HCT116 (cell line): Measurements from ENCODE around the gene ARHGAP35. TPM values are rescaled to one million over a fixed set of nuclear protein-coding genes. Genes with fewer than 3 reads are reported as not detected.

Experiments used
- ATAC-seq: fragments of 200-7000 bp; cut with Tn5 transposase; 2 replicates; pipeline ENCODE4 v1.9.1; 2020; ENCODE audit warnings: mild to moderate bottlenecking, moderate library complexity
- BruUV-seq: library from RNA; stranded (reverse); fragments of 400-500 nt; replicated peaks from 2 replicates; lab custom pipeline; 2021; lab: Mats Ljungman, UMichigan
- CTCF ChIA-PET: fragments of 300-600 bp; sonication (Branson Sonifier 250); formaldehyde crosslinking; loops from one replicate; lab custom pipeline; 2021; ENCODE audit warnings: antibody characterized with exemption; lab: Charles Lee
- POLR2A ChIA-PET: fragments of 300-600, 350-600 bp; sonication (Branson Sonifier 250); formaldehyde crosslinking; loops from one replicate; lab custom pipeline; 2021; ENCODE audit warnings: antibody characterized with exemption; lab: Charles Lee
- RAD21 ChIA-PET, 2 experiments: fragments of 300-600 bp; sonication (Branson Sonifier 250); formaldehyde crosslinking; loops; one replicate each; lab custom pipeline; 2023; ENCODE audit warnings: low total read pairs in 2 of 2; ENCODE audit not compliant: uncharacterized antibody in 2 of 2, unreplicated experiment in 2 of 2, low non-redundant PET in 1 of 2; lab: Charles Lee
- DNase-seq: peaks from one replicate; pipeline ENCODE4 v3.0.0-alpha.2; 2010; ENCODE audit warnings: low read depth, low spot score
- H2AFZ ChIP-seq: fragments of 200-600 bp; shearing (Covaris generic), sonication (generic); 2 replicates; pipeline ENCODE4 v1.6.1; 2017; ENCODE audit warnings: low read depth, mixed run types, mixed read lengths, antibody characterized with exemption, low read length; ENCODE audit not compliant: poor library complexity, severe bottlenecking
- H3K27ac ChIP-seq: 2 replicates; pipeline ENCODE4 v1.5.1; 2012; ENCODE audit warnings: low read depth, low read length
- H3K27me3 ChIP-seq: fragments of 200-600 bp; sonication (generic); 2 replicates; pipeline ENCODE4 v1.6.1; 2016; ENCODE audit warnings: mixed run types, low read length, mixed read lengths; ENCODE audit not compliant: insufficient read depth
- H3K36me3 ChIP-seq, 2 experiments: fragments of 200-500 bp in 1 of 2; fragments of 200-600 bp in 1 of 2; sonication (Bioruptor generic) in 1 of 2; sonication (generic) in 1 of 2; 2 replicates each; pipeline versions ENCODE4 v1.5.1 to v1.6.1; 2014 to 2016; ENCODE audit warnings: low read length in 2 of 2, inconsistent platforms in 1 of 2, mixed read lengths in 1 of 2, mixed run types in 1 of 2; ENCODE audit not compliant: insufficient read depth in 2 of 2, control insufficient read depth in 1 of 2
- H3K4me1 ChIP-seq, 2 experiments: fragments of 200-600 bp in 1 of 2; sonication (generic) in 1 of 2; 2 replicates each; pipeline versions ENCODE4 v1.5.1 to v1.6.1; 2012 to 2017; ENCODE audit warnings: low read length in 2 of 2, inconsistent platforms in 1 of 2, mild to moderate bottlenecking in 1 of 2, mixed read lengths in 1 of 2, mixed run types in 1 of 2, moderate library complexity in 1 of 2; ENCODE audit not compliant: insufficient read depth in 2 of 2, control insufficient read depth in 1 of 2
- H3K4me2 ChIP-seq: fragments of 200-600 bp; sonication (generic); 2 replicates; pipeline ENCODE4 v1.6.1; 2017; ENCODE audit warnings: mixed run types, low read length, mixed read lengths
- H3K4me3 ChIP-seq, 2 experiments: fragments of 200-600 bp in 1 of 2; sonication (generic) in 1 of 2; replicated peaks in 1 of 2; 2 replicates each; pipeline ENCODE4 v1.5.1; 2011 to 2016; ENCODE audit warnings: low read length in 2 of 2, control low read depth in 1 of 2, low read depth in 1 of 2, mild to moderate bottlenecking in 1 of 2, mixed read lengths in 1 of 2, mixed run types in 1 of 2
- H3K79me2 ChIP-seq: fragments of 200-600 bp; sonication (generic); 2 replicates; pipeline ENCODE4 v1.6.1; 2017; ENCODE audit warnings: mild to moderate bottlenecking, mixed run types, low read length, moderate library complexity, mixed read lengths; ENCODE audit not compliant: insufficient read depth
- H3K9ac ChIP-seq: fragments of 200-600 bp; sonication (generic); 2 replicates; pipeline ENCODE4 v1.6.1; 2016; ENCODE audit warnings: low read length, mixed read lengths
- H3K9me2 ChIP-seq: fragments of 200-600 bp; sonication (generic), shearing (Covaris generic); 2 replicates; pipeline ENCODE4 v1.6.1; 2017; ENCODE audit warnings: mixed run types, mild to moderate bottlenecking, moderate library complexity; ENCODE audit not compliant: insufficient read depth
- H3K9me3 ChIP-seq, 2 experiments: fragments of 200-500 bp in 1 of 2; fragments of 200-600 bp in 1 of 2; sonication (Bioruptor generic) in 1 of 2; sonication (generic) in 1 of 2; 2 replicates each; pipeline ENCODE4 v1.6.1; 2014 to 2017; ENCODE audit warnings: low read length in 2 of 2, mixed read lengths in 2 of 2, inconsistent platforms in 1 of 2, low read depth in 1 of 2, mild to moderate bottlenecking in 1 of 2, mixed run types in 1 of 2, moderate library complexity in 1 of 2; ENCODE audit not compliant: control insufficient read depth in 1 of 2, insufficient read depth in 1 of 2
- H4K20me1 ChIP-seq: fragments of 200-600 bp; sonication (generic), shearing (Covaris generic); 2 replicates; pipeline ENCODE4 v1.6.1; 2017; ENCODE audit warnings: mixed run types, mild to moderate bottlenecking, moderate library complexity; ENCODE audit not compliant: insufficient read depth
- CBX3 ChIP-seq: IDR thresholded peaks from 2 replicates; pipeline ENCODE4 v1.6.1; 2012; ENCODE audit warnings: low read depth
- CEBPB ChIP-seq: IDR thresholded peaks from 2 replicates; pipeline ENCODE4 v1.6.1; 2012; ENCODE audit warnings: low read depth
- EGR1 ChIP-seq: IDR thresholded peaks from 2 replicates; pipeline ENCODE4 v1.6.1; 2012; ENCODE audit warnings: low read depth
- ELF1 ChIP-seq: IDR thresholded peaks from 2 replicates; pipeline ENCODE4 v1.6.1; 2012; ENCODE audit warnings: low read depth, borderline replicate concordance
- EZH2 ChIP-seq: fragments of 200-600 bp; sonication (generic); IDR thresholded peaks from 2 replicates; pipeline ENCODE4 v1.6.1; 2017; ENCODE audit warnings: antibody characterized with exemption, mixed run types
- JUND ChIP-seq: IDR thresholded peaks from 2 replicates; pipeline ENCODE4 v1.6.1; 2012
- POLR2A ChIP-seq: IDR thresholded peaks from 2 replicates; pipeline ENCODE4 v1.7.0; 2011; ENCODE audit warnings: borderline replicate concordance; ENCODE audit not compliant: insufficient read depth, insufficient read length; ENCODE audit errors: extremely low read depth
- POLR2AphosphoS5 ChIP-seq: IDR thresholded peaks from 2 replicates; pipeline ENCODE4 v1.6.1; 2011; ENCODE audit warnings: mild to moderate bottlenecking, low read depth, low read length, moderate library complexity
- RAD21 ChIP-seq: IDR thresholded peaks from 2 replicates; pipeline ENCODE4 v1.6.1; 2012; ENCODE audit warnings: low read depth, mild to moderate bottlenecking
- SIN3A ChIP-seq: IDR thresholded peaks from 2 replicates; pipeline ENCODE4 v1.6.1; 2012; ENCODE audit warnings: low read depth
- SRF ChIP-seq: IDR thresholded peaks from 2 replicates; pipeline ENCODE4 v1.6.1; 2012; ENCODE audit warnings: low read depth
- TCF7L2 ChIP-seq: IDR thresholded peaks from 2 replicates; pipeline ENCODE4 v1.7.0; 2011; ENCODE audit warnings: borderline replicate concordance, inconsistent platforms; ENCODE audit not compliant: insufficient read depth, insufficient read length; ENCODE audit errors: extremely low read depth
- YY1 ChIP-seq: IDR thresholded peaks from 2 replicates; pipeline ENCODE4 v1.6.1; 2011; ENCODE audit warnings: low read length, low read depth, moderate library complexity, mild to moderate bottlenecking; ENCODE audit not compliant: insufficient replicate concordance; ENCODE audit errors: extremely low read depth
- ZNF274 ChIP-seq: fragments of 200-500 bp; sonication (Bioruptor generic); IDR thresholded peaks from 2 replicates; pipeline ENCODE4 v1.6.1; 2014; ENCODE audit warnings: mild to moderate bottlenecking, low read depth, low read length, inconsistent platforms
- intact Hi-C: fragments of 100-400 bp; cut with micrococcal nuclease; formaldehyde crosslinking; loops from 2 replicates; pipeline ENCODE4 v1.10.0; 2022
- total RNA-seq: library from RNA; stranded (reverse); gene quantifications from one replicate; pipeline ENCODE4 v1.2.1, GENCODE V29; 2021; ENCODE audit not compliant: unreplicated experiment
- TF ChIP-seq, protein P1 (sequence below): IDR thresholded peaks from 2 replicates; pipeline ENCODE4 v1.6.1; 2012; ENCODE audit warnings: low read depth
- TF ChIP-seq, protein P2 (sequence below): IDR thresholded peaks from 2 replicates; pipeline ENCODE4 v1.6.1; 2012
- TF ChIP-seq, protein P3 (sequence below): IDR thresholded peaks from 2 replicates; pipeline ENCODE4 v1.6.1; 2012

ARHGAP35 gene
- total RNA-seq, 1 experiment from 2014 or later: 47.6 TPM

DNA sequence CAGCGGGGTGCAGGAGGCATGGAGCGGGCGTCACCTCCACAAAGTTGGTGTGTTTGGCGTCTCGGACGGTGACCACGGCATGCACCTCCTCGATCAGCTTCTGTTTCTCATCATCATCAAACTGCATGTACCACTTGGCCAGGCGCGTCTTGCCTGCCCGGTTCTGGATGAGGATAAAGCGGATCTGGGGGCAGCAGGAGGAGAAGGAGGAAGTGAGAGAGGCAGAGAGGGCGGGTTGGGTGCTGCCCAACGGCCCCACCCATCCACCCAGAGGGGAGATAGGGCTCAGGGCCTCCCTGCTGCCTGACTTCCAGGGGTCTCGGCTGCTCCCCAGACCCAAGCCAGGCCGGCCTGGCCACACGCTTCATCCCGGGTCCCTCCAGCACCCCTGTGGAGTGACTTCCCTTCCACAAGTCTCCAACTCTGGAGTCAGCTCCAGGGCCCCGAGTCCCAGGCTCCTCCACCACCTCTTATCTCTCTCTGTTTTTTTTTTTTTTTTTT is 14.8 kb upstream of the ARHGAP35 start:
- no peaks in the 10 kb centered on the region for H4K20me1 ChIP-seq
- H3K9ac ChIP-seq: no peak overlapping the region
- H3K4me1 ChIP-seq: peaks cover 21 to 40% of the 10 kb centered on the region in 2 experiments
- H3K27ac ChIP-seq: no peak overlapping the region
- no TSS peak for BruUV-seq
- ChIA-PET POLR2A (no interaction called here), RAD21 (no interaction called here), CTCF (no interaction called here)
- TF ChIP-seq ELF1: no peak
- TF ChIP-seq SRF: no peak
- no peak for TF ChIP-seq POLR2AphosphoS5
- TF ChIP-seq TCF7L2: no peak
- H3K9me2 ChIP-seq: no peaks in the 10 kb centered on the region
- DNase-seq (no peak), ATAC-seq (no peak)
- H3K4me2 ChIP-seq: no peak overlapping the region
- peaks cover 25% of the 10 kb centered on the region in 2 experiments for H3K36me3 ChIP-seq
- H3K9me3 ChIP-seq: no peaks in the 10 kb centered on the region
- H3K27me3 ChIP-seq: no peaks in the 10 kb centered on the region
- intact Hi-C loops: no loop called here
- peaks cover 68% of the 10 kb centered on the region for H3K79me2 ChIP-seq
- no peak overlapping the region for H3K4me3 ChIP-seq
- no peak overlapping the region for H2AFZ ChIP-seq

DNA sequence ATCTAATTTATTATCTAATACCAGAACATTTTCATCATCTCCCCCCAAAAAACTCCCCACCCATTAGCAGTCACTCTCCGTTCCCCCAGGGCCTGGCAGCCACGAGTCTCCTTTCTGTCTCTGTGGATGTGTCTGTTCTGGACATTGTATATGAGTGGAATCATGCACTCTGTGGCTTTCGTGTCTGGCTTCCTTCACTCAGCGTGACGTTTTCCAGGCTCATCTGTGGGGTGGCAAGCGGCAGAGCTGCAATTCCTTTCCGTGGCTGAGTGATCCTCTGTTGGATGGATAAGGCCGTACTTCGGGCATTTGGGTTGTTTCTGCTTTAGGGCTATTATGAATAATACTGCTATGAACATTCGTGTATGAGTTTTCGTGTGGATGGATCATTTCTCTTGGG is 13.3 kb upstream of the ARHGAP35 start:
- POLR2A ChIA-PET: no interaction called here
- H3K4me2 ChIP-seq: no peak overlapping the region
- no peaks in the 10 kb centered on the region for H4K20me1 ChIP-seq
- H3K27ac ChIP-seq: peak overlapping the region; percentile 96; the same call in 1 of the 2 replicates
- ATAC-seq (no peak), DNase-seq (no peak)
- H3K9me3 ChIP-seq: no peaks in the 10 kb centered on the region
- no peak overlapping the region for H3K4me3 ChIP-seq
- peaks cover 68% of the 10 kb centered on the region for H3K79me2 ChIP-seq
- RAD21 ChIA-PET: no interaction called here
- H2AFZ ChIP-seq: no peak overlapping the region
- H3K9ac ChIP-seq: 0 out of 2 replicates have a peak overlapping the region, but pooled peaks have one; percentile 5
- H3K27me3 ChIP-seq: no peaks in the 10 kb centered on the region
- CTCF ChIA-PET: no interaction called here
- H3K36me3 ChIP-seq: peaks cover 21 to 22% of the 10 kb centered on the region in 2 experiments
- peaks cover 9 to 35% of the 10 kb centered on the region in 2 experiments for H3K4me1 ChIP-seq
- intact Hi-C loops: no loop called here
- BruUV-seq: TSS peak; percentile 43
- no peaks in the 10 kb centered on the region for H3K9me2 ChIP-seq
- TF ChIP-seq YY1: no peak
- no peak for TF ChIP-seq ZNF274
- TF ChIP-seq CBX3: no peak
- TF ChIP-seq, protein P1, sequence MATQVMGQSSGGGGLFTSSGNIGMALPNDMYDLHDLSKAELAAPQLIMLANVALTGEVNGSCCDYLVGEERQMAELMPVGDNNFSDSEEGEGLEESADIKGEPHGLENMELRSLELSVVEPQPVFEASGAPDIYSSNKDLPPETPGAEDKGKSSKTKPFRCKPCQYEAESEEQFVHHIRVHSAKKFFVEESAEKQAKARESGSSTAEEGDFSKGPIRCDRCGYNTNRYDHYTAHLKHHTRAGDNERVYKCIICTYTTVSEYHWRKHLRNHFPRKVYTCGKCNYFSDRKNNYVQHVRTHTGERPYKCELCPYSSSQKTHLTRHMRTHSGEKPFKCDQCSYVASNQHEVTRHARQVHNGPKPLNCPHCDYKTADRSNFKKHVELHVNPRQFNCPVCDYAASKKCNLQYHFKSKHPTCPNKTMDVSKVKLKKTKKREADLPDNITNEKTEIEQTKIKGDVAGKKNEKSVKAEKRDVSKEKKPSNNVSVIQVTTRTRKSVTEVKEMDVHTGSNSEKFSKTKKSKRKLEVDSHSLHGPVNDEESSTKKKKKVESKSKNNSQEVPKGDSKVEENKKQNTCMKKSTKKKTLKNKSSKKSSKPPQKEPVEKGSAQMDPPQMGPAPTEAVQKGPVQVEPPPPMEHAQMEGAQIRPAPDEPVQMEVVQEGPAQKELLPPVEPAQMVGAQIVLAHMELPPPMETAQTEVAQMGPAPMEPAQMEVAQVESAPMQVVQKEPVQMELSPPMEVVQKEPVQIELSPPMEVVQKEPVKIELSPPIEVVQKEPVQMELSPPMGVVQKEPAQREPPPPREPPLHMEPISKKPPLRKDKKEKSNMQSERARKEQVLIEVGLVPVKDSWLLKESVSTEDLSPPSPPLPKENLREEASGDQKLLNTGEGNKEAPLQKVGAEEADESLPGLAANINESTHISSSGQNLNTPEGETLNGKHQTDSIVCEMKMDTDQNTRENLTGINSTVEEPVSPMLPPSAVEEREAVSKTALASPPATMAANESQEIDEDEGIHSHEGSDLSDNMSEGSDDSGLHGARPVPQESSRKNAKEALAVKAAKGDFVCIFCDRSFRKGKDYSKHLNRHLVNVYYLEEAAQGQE: no peak
- TF ChIP-seq POLR2A: no peak
- TF ChIP-seq JUND: no peak
- TF ChIP-seq, protein P2, sequence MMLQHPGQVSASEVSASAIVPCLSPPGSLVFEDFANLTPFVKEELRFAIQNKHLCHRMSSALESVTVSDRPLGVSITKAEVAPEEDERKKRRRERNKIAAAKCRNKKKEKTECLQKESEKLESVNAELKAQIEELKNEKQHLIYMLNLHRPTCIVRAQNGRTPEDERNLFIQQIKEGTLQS: no peak
- no peak for TF ChIP-seq EGR1
- no peak for TF ChIP-seq TCF7L2
- no peak for TF ChIP-seq RAD21
- TF ChIP-seq POLR2AphosphoS5: no peak
- TF ChIP-seq SIN3A: no peak
- TF ChIP-seq, protein P3, sequence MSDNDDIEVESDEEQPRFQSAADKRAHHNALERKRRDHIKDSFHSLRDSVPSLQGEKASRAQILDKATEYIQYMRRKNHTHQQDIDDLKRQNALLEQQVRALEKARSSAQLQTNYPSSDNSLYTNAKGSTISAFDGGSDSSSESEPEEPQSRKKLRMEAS: no peak
- TF ChIP-seq EZH2: no peak
- no peak for TF ChIP-seq CEBPB
